Loucy (cell line): ENCODE results near the gene FOXB2.

Experiments used
- H2AFZ ChIP-seq: fragments of 200-600 bp; sonication (generic); 2 replicates; pipeline ENCODE4 v1.6.0; 2016; ENCODE audit warnings: antibody characterized with exemption, mild to moderate bottlenecking, low read length, moderate library complexity
- H3F3A ChIP-seq: fragments of 200-600 bp; 2 replicates; pipeline ENCODE4 v1.6.0; 2016; ENCODE audit warnings: antibody characterized with exemption, low read depth, mild to moderate bottlenecking
- H3K27me3 ChIP-seq: fragments of 200-600 bp; sonication (generic); 2 replicates; pipeline ENCODE4 v1.6.1; 2014; ENCODE audit warnings: low read length, mild to moderate bottlenecking; ENCODE audit not compliant: insufficient read depth, poor library complexity, severe bottlenecking
- H3K36me3 ChIP-seq: fragments of 200-600 bp; sonication (generic); 2 replicates; pipeline ENCODE4 v1.6.1; 2016; ENCODE audit warnings: low read length; ENCODE audit not compliant: insufficient read depth
- H3K4me1 ChIP-seq: fragments of 200-600 bp; sonication (generic); 2 replicates; pipeline ENCODE4 v1.5.1; 2014; ENCODE audit warnings: low read length, mild to moderate bottlenecking; ENCODE audit not compliant: insufficient read depth, poor library complexity, severe bottlenecking
- H3K4me2 ChIP-seq: fragments of 200-600 bp; sonication (generic); 2 replicates; pipeline ENCODE4 v1.6.0; 2014; ENCODE audit warnings: antibody characterized with exemption, low read length, low read depth, mild to moderate bottlenecking; ENCODE audit not compliant: poor library complexity, severe bottlenecking
- H3K4me3 ChIP-seq: fragments of 200-600 bp; sonication (generic); 2 replicates; pipeline ENCODE4 v1.5.1; 2014; ENCODE audit warnings: low read length, mild to moderate bottlenecking, mixed read lengths; ENCODE audit not compliant: poor library complexity, severe bottlenecking
- H3K79me2 ChIP-seq: fragments of 200-600 bp; sonication (generic); 2 replicates; pipeline ENCODE4 v1.6.1; 2014; ENCODE audit warnings: low read length; ENCODE audit not compliant: insufficient read depth
- H3K9ac ChIP-seq: fragments of 200-600 bp; sonication (generic); 2 replicates; pipeline ENCODE4 v1.6.0; 2014; ENCODE audit warnings: mild to moderate bottlenecking, low read depth, low read length, moderate library complexity; ENCODE audit not compliant: poor library complexity, severe bottlenecking
- H3K9me2 ChIP-seq: fragments of 200-600 bp; sonication (generic); replicated peaks from 2 replicates; pipeline ENCODE4 v1.6.1; 2016; ENCODE audit warnings: low read depth, low read length, mixed read lengths
- H3K9me3 ChIP-seq: fragments of 200-600 bp; sonication (generic); 2 replicates; pipeline ENCODE4 v1.6.1; 2014; ENCODE audit warnings: mild to moderate bottlenecking, antibody characterized with exemption, low read length, low read depth; ENCODE audit not compliant: insufficient read depth
- H4K20me1 ChIP-seq: fragments of 200-600 bp; sonication (generic); 2 replicates; pipeline ENCODE4 v1.6.0; 2014; ENCODE audit warnings: antibody characterized with exemption, low read length, mild to moderate bottlenecking; ENCODE audit not compliant: insufficient read depth, poor library complexity, severe bottlenecking
- EZH2phosphoT487 ChIP-seq: fragments of 200-600 bp; IDR thresholded peaks from 2 replicates; pipeline ENCODE4 v1.6.1; 2018; ENCODE audit warnings: antibody characterized with exemption, mild to moderate bottlenecking, moderate library complexity, borderline replicate concordance
- TF ChIP-seq, protein P1 (sequence below): fragments of 200-600 bp; sonication (generic); conservative IDR thresholded peaks from 2 replicates; pipeline ENCODE4 v1.5.1; 2014; ENCODE audit warnings: mild to moderate bottlenecking, antibody characterized with exemption, low read length

The FOXB2 gene

DNA sequence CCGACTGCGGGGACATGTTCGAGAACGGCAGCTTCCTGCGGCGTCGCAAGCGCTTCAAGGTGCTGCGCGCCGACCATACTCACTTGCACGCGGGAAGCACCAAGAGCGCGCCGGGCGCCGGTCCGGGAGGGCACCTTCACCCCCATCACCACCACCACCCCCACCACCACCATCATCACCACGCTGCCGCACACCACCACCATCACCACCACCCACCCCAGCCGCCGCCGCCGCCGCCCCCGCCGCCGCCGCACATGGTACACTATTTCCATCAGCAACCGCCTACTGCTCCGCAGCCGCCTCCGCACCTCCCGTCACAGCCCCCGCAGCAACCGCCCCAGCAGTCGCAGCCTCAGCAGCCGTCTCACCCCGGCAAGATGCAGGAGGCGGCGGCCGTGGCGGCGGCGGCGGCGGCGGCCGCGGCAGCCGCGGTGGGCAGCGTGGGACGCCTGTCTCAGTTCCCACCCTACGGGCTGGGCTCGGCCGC lies 514 bp downstream of the FOXB2 start:
- no peak overlapping the region for H3K4me2 ChIP-seq
- H3K79me2 ChIP-seq = no peaks in the 10 kb centered on the region
- no peaks in the 10 kb centered on the region for H3K36me3 ChIP-seq
- H3K9me3 ChIP-seq = no peaks in the 10 kb centered on the region
- TF ChIP-seq EZH2phosphoT487 = no peak
- TF ChIP-seq, protein P1, sequence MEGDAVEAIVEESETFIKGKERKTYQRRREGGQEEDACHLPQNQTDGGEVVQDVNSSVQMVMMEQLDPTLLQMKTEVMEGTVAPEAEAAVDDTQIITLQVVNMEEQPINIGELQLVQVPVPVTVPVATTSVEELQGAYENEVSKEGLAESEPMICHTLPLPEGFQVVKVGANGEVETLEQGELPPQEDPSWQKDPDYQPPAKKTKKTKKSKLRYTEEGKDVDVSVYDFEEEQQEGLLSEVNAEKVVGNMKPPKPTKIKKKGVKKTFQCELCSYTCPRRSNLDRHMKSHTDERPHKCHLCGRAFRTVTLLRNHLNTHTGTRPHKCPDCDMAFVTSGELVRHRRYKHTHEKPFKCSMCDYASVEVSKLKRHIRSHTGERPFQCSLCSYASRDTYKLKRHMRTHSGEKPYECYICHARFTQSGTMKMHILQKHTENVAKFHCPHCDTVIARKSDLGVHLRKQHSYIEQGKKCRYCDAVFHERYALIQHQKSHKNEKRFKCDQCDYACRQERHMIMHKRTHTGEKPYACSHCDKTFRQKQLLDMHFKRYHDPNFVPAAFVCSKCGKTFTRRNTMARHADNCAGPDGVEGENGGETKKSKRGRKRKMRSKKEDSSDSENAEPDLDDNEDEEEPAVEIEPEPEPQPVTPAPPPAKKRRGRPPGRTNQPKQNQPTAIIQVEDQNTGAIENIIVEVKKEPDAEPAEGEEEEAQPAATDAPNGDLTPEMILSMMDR = no peak
- no peak overlapping the region for H2AFZ ChIP-seq
- no peaks in the 10 kb centered on the region for H4K20me1 ChIP-seq
- H3F3A ChIP-seq = no peaks in the 10 kb centered on the region
- H3K9ac ChIP-seq = no peak overlapping the region
- H3K9me2 ChIP-seq = no peaks in the 10 kb centered on the region
- H3K4me1 ChIP-seq = no peaks in the 10 kb centered on the region
- H3K4me3 ChIP-seq = no peak overlapping the region
- no peaks in the 10 kb centered on the region for H3K27me3 ChIP-seq

DNA sequence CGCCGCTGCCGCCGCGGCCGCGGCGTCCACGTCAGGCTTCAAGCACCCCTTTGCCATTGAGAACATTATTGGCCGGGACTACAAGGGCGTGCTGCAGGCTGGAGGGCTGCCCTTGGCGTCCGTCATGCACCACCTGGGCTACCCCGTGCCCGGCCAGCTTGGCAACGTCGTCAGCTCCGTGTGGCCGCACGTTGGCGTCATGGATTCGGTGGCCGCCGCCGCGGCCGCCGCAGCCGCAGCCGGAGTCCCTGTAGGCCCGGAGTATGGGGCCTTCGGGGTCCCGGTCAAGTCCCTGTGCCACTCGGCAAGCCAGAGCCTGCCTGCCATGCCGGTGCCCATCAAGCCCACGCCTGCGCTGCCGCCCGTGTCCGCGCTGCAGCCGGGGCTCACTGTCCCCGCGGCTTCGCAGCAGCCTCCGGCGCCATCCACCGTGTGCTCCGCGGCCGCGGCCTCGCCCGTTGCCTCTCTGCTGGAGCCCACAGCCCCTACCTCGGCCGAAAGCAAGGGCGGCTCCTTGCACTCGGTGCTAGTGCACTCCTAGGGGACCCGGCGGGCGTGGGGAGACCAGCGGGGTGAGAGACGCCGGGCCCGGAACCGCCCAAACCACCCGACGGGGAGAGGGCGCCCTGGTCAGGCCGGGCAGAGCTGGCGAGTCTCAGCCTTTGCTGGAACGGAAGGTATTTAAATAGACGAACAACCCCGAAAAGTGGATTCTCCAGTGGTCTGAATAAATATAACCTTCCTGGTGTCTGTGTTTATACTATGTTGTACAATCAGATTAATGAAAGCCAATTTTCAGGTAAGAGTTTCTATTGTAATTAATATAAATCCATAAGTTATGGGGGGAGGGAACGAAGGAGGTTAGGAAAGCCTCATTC lies 1.2 kb downstream of the FOXB2 start:
- Histone ChIP-seq H3K4me2 (no peak overlapping the region), H2AFZ (no peak overlapping the region), H3K4me3 (no peak overlapping the region), H3K79me2 (no peaks in the 10 kb centered on the region), H3K9me3 (no peaks in the 10 kb centered on the region), H3K36me3 (no peaks in the 10 kb centered on the region), H3K9me2 (no peaks in the 10 kb centered on the region), H3K27me3 (no peaks in the 10 kb centered on the region), H3K9ac (no peak overlapping the region), H4K20me1 (no peaks in the 10 kb centered on the region), H3F3A (no peaks in the 10 kb centered on the region), H3K4me1 (no peaks in the 10 kb centered on the region)
- TF ChIP-seq, protein P1 = no peak
- no peak for TF ChIP-seq EZH2phosphoT487

DNA sequence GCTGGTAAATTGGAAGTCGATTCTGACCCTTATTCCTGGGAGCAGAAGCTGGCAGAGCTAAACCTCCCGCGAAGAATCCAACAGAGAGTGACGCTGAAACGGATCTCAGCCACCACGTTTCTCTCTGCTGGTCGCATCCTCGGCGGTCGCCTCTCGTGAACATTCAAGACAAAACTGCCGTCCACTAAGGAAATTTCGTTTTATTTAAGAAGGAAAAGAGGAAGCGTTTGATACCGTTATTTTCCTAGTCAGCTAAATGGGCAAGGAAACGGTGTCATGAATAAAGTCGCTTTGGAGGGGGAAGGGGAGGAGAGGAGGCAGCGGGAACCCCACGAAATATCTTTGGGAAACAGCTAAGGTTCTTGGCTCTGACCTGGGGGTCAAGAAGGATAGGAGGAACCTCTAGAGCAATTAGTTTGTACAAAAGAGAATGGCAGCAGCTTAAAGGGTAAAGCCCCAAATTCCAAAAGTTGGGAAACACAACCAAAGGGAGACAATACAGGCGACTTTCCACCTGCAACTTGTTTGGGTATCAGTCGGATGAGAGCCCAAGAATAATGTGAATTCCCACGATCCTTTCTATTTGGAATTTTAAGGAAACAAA lies 1.9 kb downstream of the FOXB2 start:
- Histone ChIP-seq H3K4me2 (no peak overlapping the region), H3K9me3 (no peaks in the 10 kb centered on the region), H3K4me1 (no peaks in the 10 kb centered on the region), H3K9ac (no peak overlapping the region), H3K36me3 (no peaks in the 10 kb centered on the region), H4K20me1 (no peaks in the 10 kb centered on the region), H3F3A (no peaks in the 10 kb centered on the region), H3K9me2 (no peaks in the 10 kb centered on the region), H2AFZ (no peak overlapping the region), H3K27me3 (no peaks in the 10 kb centered on the region), H3K4me3 (no peak overlapping the region), H3K79me2 (no peaks in the 10 kb centered on the region)
- TF ChIP-seq, protein P1 = no peak
- no peak for TF ChIP-seq EZH2phosphoT487
